AG10803 (cell line): ENCODE results near the gene MYOCOS.
A peak's percentile ranks its signal among the peaks of the same experiment; 100 is the strongest.

Experiments
- DNase-seq: peaks from one replicate; pipeline ENCODE4 v3.0.0; 2010; ENCODE audit warnings: low read depth
- H3K4me3 ChIP-seq: 2 replicates; pipeline ENCODE4 v1.5.1; 2011; ENCODE audit warnings: mild to moderate bottlenecking, low read length, control low read depth
- CTCF ChIP-seq: conservative IDR thresholded peaks from 2 replicates; pipeline ENCODE4 v1.5.1; 2011; ENCODE audit warnings: mild to moderate bottlenecking, low read length, control low read depth, inconsistent platforms

The MYOCOS gene

GRCh38 chr1:171641076-171641864, 19.2 kb downstream of the MYOCOS start:
- no peak for DNase-seq
- no peak overlapping the region for H3K4me3 ChIP-seq
- TF ChIP-seq CTCF: no peak

- DNase-seq: no peak
- no peak for TF ChIP-seq CTCF
Observed at GRCh38 chr1:171642197-171642596, 20.2 kb downstream of the MYOCOS start.

DNA sequence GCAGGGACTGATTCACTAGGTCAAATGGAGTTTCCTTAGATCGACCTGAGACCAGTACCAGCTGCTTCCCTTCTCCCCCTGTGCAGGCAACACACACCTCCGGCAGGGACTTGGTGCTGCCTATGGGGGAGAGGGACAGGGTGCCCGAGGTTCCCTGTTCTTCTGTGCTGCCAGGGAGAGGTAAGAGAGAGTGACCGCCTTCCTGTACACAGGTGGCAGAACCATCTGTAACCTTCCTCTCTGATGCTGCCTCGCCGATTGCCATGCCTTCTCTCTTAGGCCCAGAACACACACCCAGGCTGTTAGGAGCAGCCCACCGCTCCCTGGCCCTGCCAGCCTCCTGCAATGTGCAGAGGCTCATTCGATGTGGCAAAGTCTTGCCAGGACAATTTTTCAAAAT, 21.1 kb downstream of the MYOCOS start:
- no peak for TF ChIP-seq CTCF
- no peak for DNase-seq
- H3K4me3 ChIP-seq: no peak overlapping the region

More at GRCh38 chr1:171642197-171642596, 20.2 kb downstream of the MYOCOS start:
- H3K4me3 ChIP-seq: no peak overlapping the region

- TF ChIP-seq CTCF: peak; percentile 97
- DNase-seq: peak; percentile 87
- H3K4me3 ChIP-seq: peak overlapping the region; percentile 23; the same call in 1 of the 2 replicates
Observed at GRCh38 chr1:171644805-171645483, 22.9 kb downstream of the MYOCOS start.

- H3K4me3 ChIP-seq: no peak overlapping the region
- DNase-seq: peak; percentile 91
- TF ChIP-seq CTCF: no peak; the same call in 1 of the 2 replicates
Observed at GRCh38 chr1:171645553-171646248, 23.7 kb downstream of the MYOCOS start.

GRCh38 chr1:171646249-171646560, 24.2 kb downstream of the MYOCOS start:
- DNase-seq: no peak
- H3K4me3 ChIP-seq: no peak overlapping the region
- TF ChIP-seq CTCF: no peak
